Measurements from ENCODE around the gene IFFO2.

The IFFO2 gene

GRCh38 chr1:18927082-18927653 is 29.3 kb downstream of the IFFO2 start:
- peaks cover 51% of the 10 kb centered on the region for H3K79me2 ChIP-seq (ENCODE audit: low read length)
- H3K9me3 ChIP-seq (replicated peaks; ENCODE audit: insufficient read depth, low read length) = no peaks in the 10 kb centered on the region
- no peaks in the 10 kb centered on the region for H4K20me1 ChIP-seq (ENCODE audit: insufficient read depth, low read length)
- peak overlapping the region; percentile 96 for H3K9ac ChIP-seq (ENCODE audit: low read length)
- H3K36me3 ChIP-seq (replicated peaks; ENCODE audit: insufficient read depth, low read length) = no peaks in the 10 kb centered on the region
- TF ChIP-seq, protein P1, sequence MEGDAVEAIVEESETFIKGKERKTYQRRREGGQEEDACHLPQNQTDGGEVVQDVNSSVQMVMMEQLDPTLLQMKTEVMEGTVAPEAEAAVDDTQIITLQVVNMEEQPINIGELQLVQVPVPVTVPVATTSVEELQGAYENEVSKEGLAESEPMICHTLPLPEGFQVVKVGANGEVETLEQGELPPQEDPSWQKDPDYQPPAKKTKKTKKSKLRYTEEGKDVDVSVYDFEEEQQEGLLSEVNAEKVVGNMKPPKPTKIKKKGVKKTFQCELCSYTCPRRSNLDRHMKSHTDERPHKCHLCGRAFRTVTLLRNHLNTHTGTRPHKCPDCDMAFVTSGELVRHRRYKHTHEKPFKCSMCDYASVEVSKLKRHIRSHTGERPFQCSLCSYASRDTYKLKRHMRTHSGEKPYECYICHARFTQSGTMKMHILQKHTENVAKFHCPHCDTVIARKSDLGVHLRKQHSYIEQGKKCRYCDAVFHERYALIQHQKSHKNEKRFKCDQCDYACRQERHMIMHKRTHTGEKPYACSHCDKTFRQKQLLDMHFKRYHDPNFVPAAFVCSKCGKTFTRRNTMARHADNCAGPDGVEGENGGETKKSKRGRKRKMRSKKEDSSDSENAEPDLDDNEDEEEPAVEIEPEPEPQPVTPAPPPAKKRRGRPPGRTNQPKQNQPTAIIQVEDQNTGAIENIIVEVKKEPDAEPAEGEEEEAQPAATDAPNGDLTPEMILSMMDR (IDR thresholded peaks at IDR 0.05; ENCODE audit: low read length) = no peak
- TF ChIP-seq EZH2phosphoT487 (IDR thresholded peaks at IDR 0.05; ENCODE audit: low read length) = no peak
- TF ChIP-seq EZH2 (optimal IDR thresholded peaks at IDR 0.05; ENCODE audit: low read depth, low read length) = no peak
- no peaks in the 10 kb centered on the region for H3K27me3 ChIP-seq (replicated peaks; ENCODE audit: insufficient read depth, low read length)
- peaks cover 29% of the 10 kb centered on the region for H3F3A ChIP-seq (ENCODE audit: insufficient read depth, low read length)
- H3K4me2 ChIP-seq (ENCODE audit: low read depth, low read length) = peak overlapping the region; percentile 94
- DNase-seq = peak; percentile 83
- peak overlapping the region; percentile 99 for H3K27ac ChIP-seq (ENCODE audit: low read length)
- no peaks in the 10 kb centered on the region for H3K9me2 ChIP-seq (replicated peaks; ENCODE audit: insufficient read depth, low read length)
- peak overlapping the region; percentile 62 for H3K4me3 ChIP-seq (ENCODE audit: low read length)
- peaks cover 54% of the 10 kb centered on the region for H3K4me1 ChIP-seq (ENCODE audit: low read length)
- peak overlapping the region; percentile 49; the same call in 1 of the 2 replicates for H2AFZ ChIP-seq (ENCODE audit: low read length)

DNA sequence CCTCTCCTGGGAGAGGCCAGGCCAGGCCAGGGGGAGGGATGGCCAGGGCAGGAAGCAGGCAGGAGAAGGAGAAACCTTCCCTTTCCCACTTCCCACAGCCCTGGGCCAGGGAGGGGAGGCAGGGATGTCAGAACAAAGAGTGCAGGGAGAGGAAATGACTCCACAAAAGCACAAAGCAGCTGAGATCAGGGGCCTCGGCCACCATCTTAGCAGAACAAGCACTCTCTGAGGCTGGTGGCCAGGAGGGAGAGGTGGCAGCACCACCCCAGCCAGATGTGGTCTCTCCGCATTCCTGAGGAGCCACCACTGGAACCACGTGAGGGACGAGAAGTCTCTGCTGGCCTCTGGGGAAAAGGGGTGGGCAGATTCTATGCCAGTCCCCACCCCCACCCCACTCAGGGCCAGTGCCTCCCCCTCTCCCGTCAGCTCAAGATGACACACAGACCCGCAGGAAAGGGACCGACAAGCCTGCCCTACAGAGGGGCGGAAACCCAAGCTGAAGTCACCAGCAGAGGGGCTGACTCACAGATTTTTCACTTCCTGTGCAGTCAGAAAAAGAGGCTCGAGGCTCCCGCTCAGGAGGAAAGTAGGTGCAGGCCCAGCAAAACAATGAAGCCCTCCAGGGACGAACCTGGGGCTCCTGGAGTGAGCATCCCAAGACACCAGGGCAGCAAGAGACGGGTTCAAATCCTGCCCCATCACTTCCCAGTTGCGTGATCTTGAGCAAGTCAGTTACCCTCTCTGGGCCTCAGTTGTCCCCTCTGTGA is 30.0 kb downstream of the IFFO2 start:
- H3K79me2 ChIP-seq (ENCODE audit: low read length) = peaks cover 45% of the 10 kb centered on the region
- H3K4me2 ChIP-seq (ENCODE audit: low read depth, low read length) = peak overlapping the region; percentile 94

GRCh38 chr1:18925279-18925678 is 31.2 kb downstream of the IFFO2 start:
- no peaks in the 10 kb centered on the region for H4K20me1 ChIP-seq (ENCODE audit: insufficient read depth, low read length)
- H3F3A ChIP-seq (ENCODE audit: insufficient read depth, low read length) = peaks cover 29% of the 10 kb centered on the region
- no peak overlapping the region for H3K27ac ChIP-seq (ENCODE audit: low read length)
- no peaks in the 10 kb centered on the region for H3K9me2 ChIP-seq (replicated peaks; ENCODE audit: insufficient read depth, low read length)
- no peak overlapping the region for H3K4me2 ChIP-seq (ENCODE audit: low read depth, low read length)
- no peak overlapping the region for H2AFZ ChIP-seq (ENCODE audit: low read length)
- peaks cover 41% of the 10 kb centered on the region for H3K4me1 ChIP-seq (ENCODE audit: low read length)
- no peak for DNase-seq
- H3K9me3 ChIP-seq (replicated peaks; ENCODE audit: insufficient read depth, low read length) = no peaks in the 10 kb centered on the region
- TF ChIP-seq EZH2 (optimal IDR thresholded peaks at IDR 0.05; ENCODE audit: low read depth, low read length) (no peak), EZH2phosphoT487 (IDR thresholded peaks at IDR 0.05; ENCODE audit: low read length) (no peak)
- TF ChIP-seq, protein P1 (IDR thresholded peaks at IDR 0.05; ENCODE audit: low read length) = no peak
- no peak overlapping the region for H3K4me3 ChIP-seq (ENCODE audit: low read length)
- H3K79me2 ChIP-seq (ENCODE audit: low read length) = peaks cover 36% of the 10 kb centered on the region
- no peak overlapping the region for H3K9ac ChIP-seq (ENCODE audit: low read length)
- H3K36me3 ChIP-seq (replicated peaks; ENCODE audit: insufficient read depth, low read length) = no peaks in the 10 kb centered on the region
- H3K27me3 ChIP-seq (replicated peaks; ENCODE audit: insufficient read depth, low read length) = no peaks in the 10 kb centered on the region

More for the DNA sequence above, 30.0 kb downstream of the IFFO2 start:
- no peaks in the 10 kb centered on the region for H3K36me3 ChIP-seq (replicated peaks; ENCODE audit: insufficient read depth, low read length)
- peak overlapping the region; percentile 96 for H3K9ac ChIP-seq (ENCODE audit: low read length)
- peak overlapping the region; percentile 62 for H3K4me3 ChIP-seq (ENCODE audit: low read length)
- peak; percentile 95 for DNase-seq
- no peaks in the 10 kb centered on the region for H3K27me3 ChIP-seq (replicated peaks; ENCODE audit: insufficient read depth, low read length)
- H4K20me1 ChIP-seq (ENCODE audit: insufficient read depth, low read length) = no peaks in the 10 kb centered on the region
- TF ChIP-seq, protein P1 (IDR thresholded peaks at IDR 0.05; ENCODE audit: low read length) = no peak; the same call in 1 of the 2 replicates
- TF ChIP-seq EZH2 (optimal IDR thresholded peaks at IDR 0.05; ENCODE audit: low read depth, low read length) (no peak), EZH2phosphoT487 (IDR thresholded peaks at IDR 0.05; ENCODE audit: low read length) (no peak)
- peak overlapping the region; percentile 99 for H3K27ac ChIP-seq (ENCODE audit: low read length)
- no peaks in the 10 kb centered on the region for H3K9me3 ChIP-seq (replicated peaks; ENCODE audit: insufficient read depth, low read length)
- H3K4me1 ChIP-seq (ENCODE audit: low read length) = peaks cover 53% of the 10 kb centered on the region
- peak overlapping the region; percentile 49; the same call in 1 of the 2 replicates for H2AFZ ChIP-seq (ENCODE audit: low read length)
- no peaks in the 10 kb centered on the region for H3K9me2 ChIP-seq (replicated peaks; ENCODE audit: insufficient read depth, low read length)
- peaks cover 29% of the 10 kb centered on the region for H3F3A ChIP-seq (ENCODE audit: insufficient read depth, low read length)

Measured in MM.1S (cell line).